A549 (cell line): ENCODE measurements around the gene NKAIN2. TPM values are rescaled to one million over a fixed set of nuclear protein-coding genes. Genes with fewer than 3 reads are reported as not detected.

Experiments
- ATAC-seq, 2 experiments: fragments of 200-7000 bp in 1 of 2; fragments of >200 bp in 1 of 2; cut with Nextera tagmentation in 1 of 2; cut with Tn5 transposase in 1 of 2; 3 replicates each; pipeline versions ENCODE4 v1.8.0 to v1.9.1; 2018 to 2020; ENCODE audit warnings: mild to moderate bottlenecking in 1 of 2, moderate library complexity in 1 of 2
- CTCF ChIA-PET: fragments of 300-600 bp; sonication (Branson Sonifier 250); formaldehyde crosslinking; extraction: SDS; loops from one replicate; lab custom pipeline; 2021; ENCODE audit warnings: antibody characterized with exemption, inconsistent platforms; lab: Yijun Ruan, JAX
- POLR2A ChIA-PET: fragments of 350-600 bp; formaldehyde crosslinking; extraction: SDS; loops from one replicate; lab custom pipeline; 2021; ENCODE audit warnings: antibody characterized with exemption, inconsistent platforms; lab: Yijun Ruan, JAX
- DNase-seq, 2 experiments: peaks; one replicate each; pipeline versions ENCODE4 v3.0.0 to v3.0.0-alpha.2; 2011 to 2016; ENCODE audit warnings: low read depth in 1 of 2, low spot score in 1 of 2
- FAIRE-seq: peaks from 2 replicates; lab custom pipeline; 2011; peaks lifted over from hg19 to GRCh38; lab: Jason Lieb, UNC
- H3K27ac ChIP-seq, 2 experiments: fragments of >200 bp; sonication (Bioruptor Twin); formaldehyde crosslinking; 3 replicates each; pipeline ENCODE4 v1.5.1; 2016 to 2017
- H3K4me1 ChIP-seq: fragments of >200 bp; sonication (Bioruptor Twin); formaldehyde crosslinking; 3 replicates; pipeline ENCODE4 v1.6.1; 2016
- H3K4me2 ChIP-seq: fragments of >200 bp; sonication (Bioruptor Twin); formaldehyde crosslinking; 3 replicates; pipeline ENCODE4 v1.6.1; 2016
- H3K4me3 ChIP-seq: fragments of >200 bp; sonication (Bioruptor Twin); formaldehyde crosslinking; 3 replicates; pipeline ENCODE4 v1.5.1; 2016
- H3K9me3 ChIP-seq: fragments of >200 bp; sonication (Bioruptor Twin); formaldehyde crosslinking; 3 replicates; pipeline ENCODE4 v1.6.1; 2016
- BCL3 ChIP-seq: fragments of >200 bp; sonication (Bioruptor Twin); formaldehyde crosslinking; IDR thresholded peaks from 3 replicates; pipeline ENCODE4 v1.6.1; 2016
- CBX2 ChIP-seq: fragments of 200-600 bp; sonication (generic); IDR thresholded peaks from 2 replicates; pipeline ENCODE4 v1.6.1; 2016; ENCODE audit warnings: low read depth, mild to moderate bottlenecking, borderline replicate concordance
- CBX8 ChIP-seq: fragments of 200-600 bp; sonication (generic); IDR thresholded peaks from 2 replicates; pipeline ENCODE4 v1.6.1; 2016
- CEBPB ChIP-seq, 2 experiments: fragments of >200 bp in 1 of 2; sonication (Bioruptor Twin) in 1 of 2; formaldehyde crosslinking in 1 of 2; IDR thresholded peaks; 2 replicates each; pipeline ENCODE4 v1.6.1; 2012 to 2016
- E2F6 ChIP-seq: IDR thresholded peaks from 2 replicates; pipeline ENCODE4 v1.6.1; 2012; ENCODE audit warnings: low read depth, borderline replicate concordance
- EHMT2 ChIP-seq: fragments of 200-600 bp; sonication (generic); IDR thresholded peaks from 2 replicates; pipeline ENCODE4 v1.6.1; 2016; ENCODE audit warnings: antibody characterized with exemption, low read depth, mild to moderate bottlenecking, moderate library complexity
- HEYL ChIP-seq: fragments of 250-450 bp; sonication (Bioruptor Pico); IDR thresholded peaks from 2 replicates; pipeline ENCODE4 v1.8.0; 2021; ENCODE audit warnings: mild to moderate bottlenecking, moderate library complexity
- HOXA7 ChIP-seq: fragments of 250-450 bp; sonication (Bioruptor Pico); IDR thresholded peaks from 2 replicates; pipeline ENCODE4 v1.5.0; 2020; ENCODE audit warnings: mild to moderate bottlenecking, moderate library complexity
- HOXB13 ChIP-seq: fragments of 250-450 bp; sonication (Bioruptor Pico); IDR thresholded peaks from 2 replicates; pipeline ENCODE4 v1.5.0; 2020; ENCODE audit warnings: low read depth, mild to moderate bottlenecking, moderate library complexity
- HOXB5 ChIP-seq: fragments of 250-450 bp; sonication (Bioruptor Pico); IDR thresholded peaks from 2 replicates; pipeline ENCODE4 v1.5.0; 2020; ENCODE audit warnings: mild to moderate bottlenecking, moderate library complexity
- KDM5A ChIP-seq: fragments of 200-600 bp; sonication (generic); IDR thresholded peaks from 2 replicates; pipeline ENCODE4 v1.6.1; 2016; ENCODE audit warnings: antibody characterized with exemption, mild to moderate bottlenecking
- MAFK ChIP-seq: fragments of 450-650 bp; IDR thresholded peaks from 2 replicates; pipeline ENCODE4 v1.6.1; 2014; ENCODE audit not compliant: partially characterized antibody
- NPAS2 ChIP-seq: fragments of 250-450 bp; sonication (Bioruptor Pico); IDR thresholded peaks from 2 replicates; pipeline ENCODE4 v1.8.0; 2022; ENCODE audit warnings: mild to moderate bottlenecking, moderate library complexity, borderline replicate concordance
- NR3C1 ChIP-seq: fragments of >200 bp; sonication (Bioruptor Twin); formaldehyde crosslinking; IDR thresholded peaks from 3 replicates; pipeline ENCODE4 v1.6.1; 2017
- PBX3 ChIP-seq: IDR thresholded peaks from 2 replicates; pipeline ENCODE4 v1.6.1; 2012
- POLR2A ChIP-seq: IDR thresholded peaks from 2 replicates; pipeline ENCODE4 v1.6.1; 2012; ENCODE audit warnings: mild to moderate bottlenecking, low read length
- REST ChIP-seq: fragments of 200-600 bp; sonication (generic); IDR thresholded peaks from 2 replicates; pipeline ENCODE4 v1.6.1; 2016; ENCODE audit warnings: antibody characterized with exemption, mild to moderate bottlenecking, moderate library complexity
- SREBF2 ChIP-seq: fragments of 450-650 bp; IDR thresholded peaks from 2 replicates; pipeline ENCODE4 v1.6.1; 2014; ENCODE audit warnings: mild to moderate bottlenecking, moderate library complexity
- TP53 ChIP-seq: fragments of 250-450 bp; sonication (Bioruptor Pico); IDR thresholded peaks from 2 replicates; pipeline ENCODE4 v1.5.0; 2021; ENCODE audit warnings: mild to moderate bottlenecking, moderate library complexity
- ZFP36 ChIP-seq: fragments of 450-650 bp; IDR thresholded peaks from 2 replicates; pipeline ENCODE4 v1.6.1; 2014; ENCODE audit warnings: borderline replicate concordance; ENCODE audit not compliant: partially characterized antibody
- ZSCAN20 ChIP-seq: fragments of 250-450 bp; sonication (Bioruptor Pico); IDR thresholded peaks from 2 replicates; pipeline ENCODE4 v1.8.0; 2022; ENCODE audit warnings: mild to moderate bottlenecking, moderate library complexity
- WGBS: methylation state at CpG from one replicate; pipeline ENCODE4 v1.1.6; 2017; ENCODE audit errors: missing lambda C conversion rate; 5-methylcytosine and 5-hydroxymethylcytosine counted together
- polyA plus RNA-seq, 4 experiments: library from polyadenylated mRNA; depleted of rRNA in 3 of 4; stranded (reverse); fragments of >200 nt; fragmentation: RNase III in 1 of 4; extraction: RNeasy Plus Mini Kit Qiagen cat#74134 plus additional on column Dnase treatment in 1 of 4; gene quantifications; 2 replicates in 3 of 4; 3 replicates in 1 of 4; pipeline ENCODE4 v1.2.3, GENCODE V29; 2011 to 2017

The NKAIN2 gene
- polyA plus RNA-seq, 2 of the 4 experiments (the other 2 are of a cell fraction) = not detected

- no peak for TF ChIP-seq HOXB13
- TF ChIP-seq ZFP36 = no peak
- TF ChIP-seq BCL3 = no peak
- no peak for TF ChIP-seq PBX3
- no peak for TF ChIP-seq NR3C1
- TF ChIP-seq HOXA7 (CRISPR knock-in tag) = no peak
- no peak for TF ChIP-seq CEBPB (IDR thresholded peaks at IDR 0.05)
- TF ChIP-seq HEYL (CRISPR knock-in tag) = no peak
- no peak for TF ChIP-seq HOXB5 (CRISPR knock-in tag)
- TF ChIP-seq CBX2 = no peak
- TF ChIP-seq EHMT2 = no peak
- TF ChIP-seq KDM5A = no peak
- TF ChIP-seq E2F6 = no peak
- ChIA-PET POLR2A (no interaction called here), CTCF (no interaction called here)
- ATAC-seq (no peak), FAIRE-seq (no peak), DNase-seq (no peak)
- Histone ChIP-seq H3K9me3 (no peaks in the 10 kb centered on the region), H3K4me1 (no peaks in the 10 kb centered on the region), H3K4me2 (no peak overlapping the region), H3K4me3 (no peak overlapping the region), H3K27ac (no peak overlapping the region)
- WGBS = 3% methylated on average over 2 of the region's 2 CpGs
Observed at GRCh38 chr6:124613031-124613430, 809.4 kb downstream of the NKAIN2 start.

GRCh38 chr6:124622351-124622750 lies 818.7 kb downstream of the NKAIN2 start:
- DNase-seq = no peak
- WGBS = 22% methylated on average over 5 of the region's 5 CpGs
- Histone ChIP-seq H3K27ac (no peak overlapping the region), H3K4me2 (no peak overlapping the region), H3K4me3 (no peak overlapping the region), H3K9me3 (no peaks in the 10 kb centered on the region), H3K4me1 (no peaks in the 10 kb centered on the region)
- CTCF ChIA-PET = no interaction called here
- TF ChIP-seq HOXB13 = no peak
- no peak for TF ChIP-seq SREBF2
- no peak for TF ChIP-seq ZSCAN20
- no peak for FAIRE-seq
- POLR2A ChIA-PET = no interaction called here
- ATAC-seq = no peak

GRCh38 chr6:124633655-124634054 lies 830.0 kb downstream of the NKAIN2 start:
- 5% methylated on average over 2 of the region's 3 CpGs for WGBS
- H3K4me2 ChIP-seq = no peak overlapping the region
- no peaks in the 10 kb centered on the region for H3K4me1 ChIP-seq
- ATAC-seq = no peak
- DNase-seq = no peak
- POLR2A ChIA-PET = no interaction called here
- no peaks in the 10 kb centered on the region for H3K9me3 ChIP-seq
- CTCF ChIA-PET = no interaction called here
- FAIRE-seq = no peak
- H3K27ac ChIP-seq = no peak overlapping the region
- no peak for TF ChIP-seq CBX8
- no peak for TF ChIP-seq REST
- TF ChIP-seq MAFK = no peak
- TF ChIP-seq TP53 = no peak
- TF ChIP-seq NPAS2 (CRISPR knock-in tag) = no peak
- TF ChIP-seq EHMT2 = no peak
- TF ChIP-seq POLR2A = no peak
- H3K4me3 ChIP-seq = no peak overlapping the region
